ENCODE measurements around the gene SCAMP5. TPM values are rescaled to one million over a fixed set of nuclear protein-coding genes. Genes with fewer than 3 reads are reported as not detected.
A peak's percentile ranks its signal among the peaks of the same experiment; 100 is the strongest.

SCAMP5 gene
- total RNA-seq, 1 experiment from 2014 or later = 17.9 TPM

DNA sequence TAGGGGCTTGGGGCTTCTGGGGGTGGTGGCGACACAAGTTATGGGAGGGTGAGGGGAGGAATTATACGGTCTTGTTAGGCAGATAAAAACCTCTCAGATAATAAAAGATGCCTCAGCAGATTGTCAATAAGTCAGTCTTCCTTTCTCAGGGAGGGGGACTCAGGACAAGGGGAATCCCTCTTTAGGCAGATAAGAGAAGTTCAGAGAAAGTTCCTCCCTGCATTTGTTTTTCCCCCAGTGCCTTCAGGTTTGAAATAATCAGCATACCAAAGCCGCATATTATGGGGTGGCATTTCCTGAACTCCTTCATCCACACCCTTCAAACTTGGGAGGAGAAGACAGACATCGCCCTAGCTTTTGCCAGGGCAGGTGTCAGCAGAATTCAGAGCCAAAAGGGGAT lies 36.5 kb downstream of the SCAMP5 start:
- Histone ChIP-seq H3K9me3 (ENCODE audit: insufficient read depth, low read depth) (no peaks in the 10 kb centered on the region), H3K27me3 (ENCODE audit: insufficient read depth, low read depth) (no peaks in the 10 kb centered on the region), H4K20me1 (ENCODE audit: insufficient read depth) (no peaks in the 10 kb centered on the region), H3K27ac (peak overlapping the region; percentile 48), H3F3A (ENCODE audit: insufficient read depth, low read depth) (peaks cover 30% of the 10 kb centered on the region), H2AFZ (no peak overlapping the region), H3K36me3 (ENCODE audit: low read depth) (no peaks in the 10 kb centered on the region), H3K4me2 (peak overlapping the region; percentile 58), H3K4me1 (replicated peaks; ENCODE audit: insufficient read depth) (peaks cover 60% of the 10 kb centered on the region), H3K9me2 (ENCODE audit: insufficient read depth) (no peaks in the 10 kb centered on the region), H3K79me2 (ENCODE audit: low read depth) (peaks cover 30% of the 10 kb centered on the region), H3K4me3 (no peak overlapping the region)
- intact Hi-C loops (cut with micrococcal nuclease; ENCODE audit: unreplicated experiment) = no loop called here
- TF ChIP-seq, protein P1, sequence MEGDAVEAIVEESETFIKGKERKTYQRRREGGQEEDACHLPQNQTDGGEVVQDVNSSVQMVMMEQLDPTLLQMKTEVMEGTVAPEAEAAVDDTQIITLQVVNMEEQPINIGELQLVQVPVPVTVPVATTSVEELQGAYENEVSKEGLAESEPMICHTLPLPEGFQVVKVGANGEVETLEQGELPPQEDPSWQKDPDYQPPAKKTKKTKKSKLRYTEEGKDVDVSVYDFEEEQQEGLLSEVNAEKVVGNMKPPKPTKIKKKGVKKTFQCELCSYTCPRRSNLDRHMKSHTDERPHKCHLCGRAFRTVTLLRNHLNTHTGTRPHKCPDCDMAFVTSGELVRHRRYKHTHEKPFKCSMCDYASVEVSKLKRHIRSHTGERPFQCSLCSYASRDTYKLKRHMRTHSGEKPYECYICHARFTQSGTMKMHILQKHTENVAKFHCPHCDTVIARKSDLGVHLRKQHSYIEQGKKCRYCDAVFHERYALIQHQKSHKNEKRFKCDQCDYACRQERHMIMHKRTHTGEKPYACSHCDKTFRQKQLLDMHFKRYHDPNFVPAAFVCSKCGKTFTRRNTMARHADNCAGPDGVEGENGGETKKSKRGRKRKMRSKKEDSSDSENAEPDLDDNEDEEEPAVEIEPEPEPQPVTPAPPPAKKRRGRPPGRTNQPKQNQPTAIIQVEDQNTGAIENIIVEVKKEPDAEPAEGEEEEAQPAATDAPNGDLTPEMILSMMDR (conservative IDR thresholded peaks at IDR 0.05) = no peak
- no peak for TF ChIP-seq EZH2 (IDR thresholded peaks at IDR 0.05; ENCODE audit: low read depth)
- POLR2A ChIA-PET (ENCODE audit: unreplicated experiment) = interaction anchor here (0.6 to 0.7 kb wide), 2 partner anchors 10 to 37 kb away, joined by 4 to 6 read pairs; partner anchors contain the start of gene SCAMP5
- CTCF ChIA-PET = interaction anchor here (0.6 to 0.8 kb wide), 3 partner anchors 79 to 276 kb away, joined by 3 to 15 read pairs (median 3); no protein-coding TSS in a partner anchor
- BruUV-seq (replicated peaks) = no TSS peak
- peak in 1 of 2 experiments; percentile 61 for DNase-seq

DNA sequence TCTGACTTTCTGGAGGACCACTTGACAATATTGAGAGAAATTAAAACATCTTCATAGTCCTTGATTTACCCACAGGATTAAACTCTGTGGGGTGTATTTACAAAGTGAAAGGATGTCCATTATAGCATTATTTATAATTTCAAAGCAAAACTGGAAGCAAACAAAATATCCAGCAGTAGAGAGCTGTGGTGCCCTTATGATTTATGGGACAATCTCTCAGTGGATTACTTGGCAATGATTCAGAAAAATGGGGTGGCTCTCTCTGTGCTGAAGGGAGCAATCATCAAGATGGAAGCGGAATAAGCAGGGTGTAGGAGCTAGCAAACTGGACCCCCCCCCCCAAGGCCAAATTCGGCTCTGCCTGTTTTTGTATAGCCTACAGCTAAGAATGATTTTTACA lies 37.0 kb downstream of the SCAMP5 start:
- Histone ChIP-seq H3K9me2 (ENCODE audit: insufficient read depth) (no peaks in the 10 kb centered on the region), H3K27ac (peak overlapping the region; percentile 48), H3F3A (ENCODE audit: insufficient read depth, low read depth) (peaks cover 35% of the 10 kb centered on the region), H3K4me1 (replicated peaks; ENCODE audit: insufficient read depth) (peaks cover 66% of the 10 kb centered on the region), H4K20me1 (ENCODE audit: insufficient read depth) (no peaks in the 10 kb centered on the region), H3K4me3 (no peak overlapping the region), H2AFZ (no peak overlapping the region), H3K9me3 (ENCODE audit: insufficient read depth, low read depth) (no peaks in the 10 kb centered on the region), H3K36me3 (ENCODE audit: low read depth) (no peaks in the 10 kb centered on the region), H3K79me2 (ENCODE audit: low read depth) (peaks cover 30% of the 10 kb centered on the region), H3K27me3 (ENCODE audit: insufficient read depth, low read depth) (no peaks in the 10 kb centered on the region), H3K4me2 (peak overlapping the region; percentile 58)
- POLR2A ChIA-PET (ENCODE audit: unreplicated experiment) = no interaction called here
- CTCF ChIA-PET = no interaction called here
- intact Hi-C loops (cut with micrococcal nuclease; ENCODE audit: unreplicated experiment) = no loop called here
- DNase-seq = no peak
- TF ChIP-seq EZH2 (IDR thresholded peaks at IDR 0.05; ENCODE audit: low read depth) = no peak
- TF ChIP-seq, protein P1 (conservative IDR thresholded peaks at IDR 0.05) = no peak
- no TSS peak for BruUV-seq (replicated peaks)

DNA sequence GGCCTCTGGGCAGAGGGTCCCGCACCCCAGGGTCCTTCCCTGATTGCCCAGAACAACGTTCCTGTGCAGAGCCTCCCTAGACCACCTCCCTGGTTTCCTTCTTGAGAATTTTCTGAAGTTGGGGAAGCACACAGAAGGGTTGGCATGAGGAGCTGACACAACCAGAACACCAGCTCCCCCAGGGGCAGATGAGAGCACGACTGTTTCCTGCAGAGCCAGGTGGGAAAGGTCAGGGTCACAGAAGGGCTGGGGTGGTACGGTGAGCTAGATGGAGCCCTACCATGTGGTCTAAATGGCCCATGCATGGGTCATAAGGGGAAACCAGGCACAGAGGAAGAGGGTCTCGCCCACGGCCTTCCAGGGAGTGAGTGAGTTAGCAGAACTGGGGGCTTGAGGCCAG lies 38.4 kb downstream of the SCAMP5 start:
- Histone ChIP-seq H3K36me3 (ENCODE audit: low read depth) (no peaks in the 10 kb centered on the region), H3K79me2 (ENCODE audit: low read depth) (peaks cover 38% of the 10 kb centered on the region), H3K27me3 (ENCODE audit: insufficient read depth, low read depth) (no peaks in the 10 kb centered on the region), H3K27ac (no peak overlapping the region), H3K4me3 (no peak overlapping the region), H3K9me3 (ENCODE audit: insufficient read depth, low read depth) (no peaks in the 10 kb centered on the region), H3K9me2 (ENCODE audit: insufficient read depth) (no peaks in the 10 kb centered on the region), H3K4me2 (no peak overlapping the region), H3F3A (ENCODE audit: insufficient read depth, low read depth) (peaks cover 37% of the 10 kb centered on the region), H3K4me1 (replicated peaks; ENCODE audit: insufficient read depth) (peaks cover 80% of the 10 kb centered on the region), H4K20me1 (ENCODE audit: insufficient read depth) (no peaks in the 10 kb centered on the region), H2AFZ (no peak overlapping the region)
- TF ChIP-seq, protein P1 (conservative IDR thresholded peaks at IDR 0.05) = no peak
- no peak for TF ChIP-seq EZH2 (IDR thresholded peaks at IDR 0.05; ENCODE audit: low read depth)
- ChIA-PET CTCF (no interaction called here), POLR2A (ENCODE audit: unreplicated experiment) (no interaction called here)
- BruUV-seq (replicated peaks) = no TSS peak
- no peak for DNase-seq
- intact Hi-C loops (cut with micrococcal nuclease; ENCODE audit: unreplicated experiment) = no loop called here
